Colonic mucosa (tissue), 4 donors: ENCODE results near the gene GRM7. TPM values are rescaled to one million over a fixed set of nuclear protein-coding genes. Genes with fewer than 3 reads are reported as not detected.

Experiments used
- DNase-seq: peaks from one replicate; pipeline ENCODE4 v3.0.0-alpha.2; 2020
- H3K27ac ChIP-seq: fragments of 200-600 bp; one replicate; pipeline ENCODE4 v1.8.0; 2021
- H3K27me3 ChIP-seq: fragments of 200-600 bp; one replicate; pipeline ENCODE4 v1.8.0; 2021
- H3K36me3 ChIP-seq: fragments of 200-600 bp; one replicate; pipeline ENCODE4 v1.8.0; 2021
- H3K4me1 ChIP-seq: fragments of 200-600 bp; one replicate; pipeline ENCODE4 v1.8.0; 2021; ENCODE audit warnings: mild to moderate bottlenecking
- H3K4me3 ChIP-seq: fragments of 200-600 bp; one replicate; pipeline ENCODE4 v1.8.0; 2021
- H3K9ac ChIP-seq, 2 donors: one replicate each; pipeline ENCODE4 v1.7.0; 2013; ENCODE audit warnings: control low read depth in 2 of 2, low read depth in 2 of 2, low read length in 2 of 2
- H3K9me3 ChIP-seq: fragments of 200-600 bp; one replicate; pipeline ENCODE4 v1.8.0; 2021
- CTCF ChIP-seq: fragments of 200-600 bp; IDR thresholded peaks from one replicate; pipeline ENCODE4 v1.8.0; 2022; ENCODE audit warnings: antibody characterized with exemption, mild to moderate bottlenecking
- intact Hi-C: fragments of 100-400 bp; cut with DNase I; formaldehyde crosslinking; loops from one replicate; pipeline ENCODE4 v1.14.1; 2022
- total RNA-seq, 2 donors: library from RNA; stranded (reverse); fragmentation: NEBNext Ultra II Directional in 1 of 2; extraction: Animal tissue kit (Norgen Biotek cat#: 25700) in 1 of 2; gene quantifications; one replicate each; pipeline ENCODE4 v1.2.1, GENCODE V29; 2021
- donor health status: healthy.
- donor health status: DM: no; HTN: no; CAD: no.
- donor health status: DM: no; HTN: no; CAD: no.

GRM7 gene
- total RNA-seq, 2 donors from 2014 or later, result 0.15 to 0.66 TPM

GRCh38 chr3:7265736-7266135 is 404.8 kb downstream of the GRM7 start:
- no peak for DNase-seq
- no peaks in the 10 kb centered on the region for H3K4me1 ChIP-seq

DNA sequence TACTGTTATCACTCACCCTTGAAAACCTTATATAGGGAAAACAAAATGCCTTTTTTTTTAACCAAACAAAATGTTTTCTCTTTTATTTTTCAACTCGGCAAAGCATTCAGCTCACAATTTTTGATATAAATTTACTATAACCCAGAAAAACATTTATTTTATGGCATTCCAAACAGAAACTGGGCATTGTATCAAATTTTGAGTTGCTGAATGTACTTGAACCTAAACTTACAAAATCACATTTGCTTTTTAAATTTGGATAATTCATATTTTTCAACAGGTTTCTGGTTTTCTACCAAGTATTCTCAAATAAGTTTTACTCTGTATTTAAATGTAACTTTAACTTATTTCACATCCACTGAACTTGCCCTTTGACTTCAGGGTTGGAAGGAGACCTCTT is 405.6 kb downstream of the GRM7 start:
- no peaks in the 10 kb centered on the region for H3K4me1 ChIP-seq

More at GRCh38 chr3:7265736-7266135, 404.8 kb downstream of the GRM7 start:
- H3K27ac ChIP-seq, result no peak overlapping the region
- intact Hi-C loops, result no loop called here
- no peaks in the 10 kb centered on the region for H3K27me3 ChIP-seq
- TF ChIP-seq CTCF, result no peak
- H3K9me3 ChIP-seq, result no peaks in the 10 kb centered on the region
- no peaks in the 10 kb centered on the region for H3K36me3 ChIP-seq
- H3K4me3 ChIP-seq, result no peak overlapping the region
- no peak overlapping the region for H3K9ac ChIP-seq

DNA sequence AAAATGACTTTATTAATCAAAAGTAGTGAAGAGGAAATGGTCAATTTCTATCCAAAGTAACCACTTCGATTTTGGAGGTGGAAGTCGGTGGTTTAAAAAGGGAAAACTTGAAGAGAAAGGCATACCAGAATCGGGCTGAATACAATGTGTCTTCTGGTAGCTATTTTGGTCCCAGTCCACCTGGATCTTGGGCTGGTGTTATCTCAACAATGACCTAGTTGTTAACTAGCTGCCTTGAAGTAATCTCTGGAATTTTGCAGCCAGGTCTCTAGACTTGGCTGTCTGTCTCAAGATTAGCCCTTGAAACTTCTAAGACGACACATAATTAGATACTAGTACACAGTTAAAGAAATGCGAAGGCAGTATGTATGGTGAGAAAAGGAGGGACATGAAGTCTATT is 409.8 kb downstream of the GRM7 start:
- no peak for DNase-seq
- Histone ChIP-seq H3K9me3 (no peaks in the 10 kb centered on the region), H3K27ac (no peak overlapping the region), H3K36me3 (no peaks in the 10 kb centered on the region), H3K9ac (no peak overlapping the region), H3K27me3 (no peaks in the 10 kb centered on the region), H3K4me3 (no peak overlapping the region), H3K4me1 (no peaks in the 10 kb centered on the region)
- intact Hi-C loops, result no loop called here
- no peak for TF ChIP-seq CTCF

More for the DNA sequence above, 405.6 kb downstream of the GRM7 start:
- Histone ChIP-seq H3K9me3 (no peaks in the 10 kb centered on the region), H3K27ac (no peak overlapping the region), H3K27me3 (no peaks in the 10 kb centered on the region), H3K4me3 (no peak overlapping the region), H3K36me3 (no peaks in the 10 kb centered on the region), H3K9ac (no peak overlapping the region)
- no peak for DNase-seq
- intact Hi-C loops, result no loop called here
- no peak for TF ChIP-seq CTCF

GRCh38 chr3:7271631-7272030 is 410.7 kb downstream of the GRM7 start:
- no peak overlapping the region for H3K9ac ChIP-seq
- no peaks in the 10 kb centered on the region for H3K36me3 ChIP-seq
- H3K4me3 ChIP-seq, result no peak overlapping the region
- H3K27ac ChIP-seq, result no peak overlapping the region
- H3K9me3 ChIP-seq, result no peaks in the 10 kb centered on the region
- no peaks in the 10 kb centered on the region for H3K4me1 ChIP-seq
- intact Hi-C loops, result no loop called here
- H3K27me3 ChIP-seq, result no peaks in the 10 kb centered on the region
- DNase-seq, result no peak
- no peak for TF ChIP-seq CTCF

GRCh38 chr3:7272203-7272602 is 411.3 kb downstream of the GRM7 start:
- no peak overlapping the region for H3K27ac ChIP-seq
- intact Hi-C loops, result no loop called here
- TF ChIP-seq CTCF, result no peak

GRCh38 chr3:7275396-7275795 is 414.5 kb downstream of the GRM7 start:
- no peak for TF ChIP-seq CTCF
- Histone ChIP-seq H3K9me3 (no peaks in the 10 kb centered on the region), H3K4me1 (no peaks in the 10 kb centered on the region), H3K9ac (no peak overlapping the region), H3K36me3 (no peaks in the 10 kb centered on the region), H3K27me3 (no peaks in the 10 kb centered on the region), H3K27ac (no peak overlapping the region), H3K4me3 (no peak overlapping the region)
- intact Hi-C loops, result no loop called here
- no peak for DNase-seq

More at GRCh38 chr3:7272203-7272602, 411.3 kb downstream of the GRM7 start:
- no peaks in the 10 kb centered on the region for H3K9me3 ChIP-seq
- DNase-seq, result no peak
- no peak overlapping the region for H3K4me3 ChIP-seq
- no peaks in the 10 kb centered on the region for H3K27me3 ChIP-seq
- H3K9ac ChIP-seq, result no peak overlapping the region
- no peaks in the 10 kb centered on the region for H3K36me3 ChIP-seq
- H3K4me1 ChIP-seq, result no peaks in the 10 kb centered on the region
